HepG2 (cell line): ENCODE results near the gene FAAP100. TPM values are rescaled to one million over a fixed set of nuclear protein-coding genes. Genes with fewer than 3 reads are reported as not detected.

Source experiments
- HIC2 ChIP-seq: sonication (generic); formaldehyde crosslinking; IDR thresholded peaks from 2 replicates; pipeline ENCODE4 v1.9.0; 2022; ENCODE audit warnings: low read depth, missing genetic modification reagents
- ISX ChIP-seq: sonication (generic); formaldehyde crosslinking; conservative IDR thresholded peaks from 2 replicates; pipeline ENCODE4 v1.5.0; 2020; ENCODE audit warnings: missing genetic modification reagents
- ZNF329 ChIP-seq: sonication (generic); formaldehyde crosslinking; IDR thresholded peaks from 2 replicates; pipeline ENCODE4 v1.9.0; 2021; ENCODE audit warnings: low read depth, mild to moderate bottlenecking, missing genetic modification reagents
- ZNF350 ChIP-seq: sonication (generic); formaldehyde crosslinking; IDR thresholded peaks from 2 replicates; pipeline ENCODE4 v1.4.0; 2020; ENCODE audit warnings: mild to moderate bottlenecking, low read depth, missing genetic modification reagents, borderline replicate concordance
- ZNF704 ChIP-seq: sonication (generic); formaldehyde crosslinking; IDR thresholded peaks from 2 replicates; pipeline ENCODE4 v1.8.1; 2023; ENCODE audit warnings: mild to moderate bottlenecking, inconsistent platforms, moderate library complexity, missing genetic modification reagents, borderline replicate concordance
- polyA plus RNA-seq, 8 experiments: library from polyadenylated mRNA; depleted of rRNA in 3 of 8; stranded (reverse) in 7 of 8; unstranded in 1 of 8; fragments of >200 nt; fragmentation: Illumina TruSeq in 4 of 8; extraction: Trizol in 4 of 8; gene quantifications; 2 replicates each; pipeline versions ENCODE4 v1.2.1 to v1.2.3, GENCODE V29; 2011 to 2016; ENCODE audit warnings: low read depth in 4 of 8, missing spikeins in 1 of 8, mixed read lengths in 1 of 8; ENCODE audit not compliant: insufficient read depth in 1 of 8
- total RNA-seq, 5 experiments: library from RNA; depleted of rRNA; stranded (reverse); fragments of >200 nt; fragmentation: Illumina TruSeq; extraction: Trizol; gene quantifications; 2 replicates each; pipeline ENCODE4 v1.2.3, GENCODE V29; 2016; ENCODE audit warnings: low read depth in 1 of 5

The FAAP100 gene
- total and polyA plus RNA-seq, 2 of the 13 experiments (the other 11 are each of a cell fraction or from before 2014, with no cell fraction given): 7.6 to 20.8 TPM

GRCh38 chr17:81520021-81520901 lies 31.9 kb downstream of the FAAP100 start (continued):
- TF ChIP-seq HIC2 (CRISPR knock-in tag) (0 out of 2 replicates have a peak, but pooled peaks have one; percentile 4), ZNF350 (CRISPR knock-in tag) (peak; percentile 17; the same call in 1 of the 2 replicates), ISX (CRISPR knock-in tag) (no peak), ZNF704 (CRISPR knock-in tag) (0 out of 2 replicates have a peak, but pooled peaks have one; percentile 5), ZNF329 (CRISPR knock-in tag) (0 out of 2 replicates have a peak, but pooled peaks have one; percentile 11)
